Activated CD4-positive, CD25-positive, alpha-beta regulatory T cell (primary cell): ENCODE results near the gene KRT40.
"Not testable (repeated sequence)": the region's sequence is repeated elsewhere in the genome, so short reads cannot be mapped to it uniquely, and the experiment has no call there.

Experiments used
- DNase-seq, 4 experiments: peaks; one replicate each; lab custom pipeline; 2025; lab: John Stamatoyannopoulos, UW

KRT40 gene

DNA sequence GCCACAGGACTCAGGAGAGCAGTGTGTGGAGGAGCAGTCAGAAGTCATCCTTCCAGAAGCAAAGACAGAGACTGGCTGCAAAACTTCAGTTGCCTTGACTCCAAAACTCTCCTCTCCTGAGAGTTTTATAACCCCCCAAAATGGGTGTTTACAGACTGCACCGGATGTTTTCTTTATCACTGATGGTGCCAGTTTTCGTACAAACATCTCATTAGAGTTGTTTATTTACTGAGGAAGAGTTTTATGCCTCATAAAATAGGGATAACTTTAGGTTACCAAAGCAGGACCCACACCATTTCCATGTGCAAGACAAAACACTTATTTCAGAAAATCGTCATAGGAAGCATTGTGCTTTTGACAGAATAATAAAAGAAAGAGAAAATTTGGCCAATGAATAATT, at the start of gene KRT40:
Gene KRT40 (minus strand): TSS at position 101 of the 400 bp plus-strand sequence. CDS start 53 bp downstream, at position 48.
- DNase-seq, result no peak

DNA sequence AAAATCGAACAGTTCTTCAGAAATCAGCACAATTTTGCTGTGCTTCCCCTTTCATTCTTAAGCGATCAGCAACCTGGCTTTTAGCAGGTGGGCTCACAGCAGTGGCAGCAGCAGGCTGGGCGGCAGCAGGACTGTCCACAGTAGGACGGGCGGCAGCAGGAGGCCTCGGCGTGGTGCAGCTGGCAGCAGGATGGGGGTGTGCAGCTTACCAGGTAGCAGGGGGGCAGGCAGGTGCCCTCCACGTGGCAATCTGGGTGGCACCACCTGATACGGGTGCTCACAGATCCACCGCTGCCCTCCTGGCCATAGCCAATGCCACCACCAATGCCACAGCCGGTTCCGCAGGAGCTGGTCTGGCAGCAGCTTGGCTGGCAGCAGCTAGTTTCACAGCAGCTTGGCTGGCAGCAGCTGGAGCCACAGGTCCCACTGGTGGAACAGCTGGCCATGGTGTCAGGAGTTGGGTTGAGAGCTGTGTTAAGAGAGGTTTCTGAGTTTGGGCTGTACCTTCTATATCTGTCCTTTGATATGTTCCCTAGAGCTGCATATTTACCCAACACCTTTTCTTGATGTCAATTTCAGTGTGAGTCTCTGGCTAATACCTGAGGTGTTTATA, 45.6 kb upstream of the KRT40 start, which contains the start of gene KRTAP1-4:
Gene KRTAP1-4 (minus strand): TSS at position 563 of the 613 bp plus-strand sequence. CDS start 117 bp downstream, at position 446.
- DNase-seq, result no peak

DNA sequence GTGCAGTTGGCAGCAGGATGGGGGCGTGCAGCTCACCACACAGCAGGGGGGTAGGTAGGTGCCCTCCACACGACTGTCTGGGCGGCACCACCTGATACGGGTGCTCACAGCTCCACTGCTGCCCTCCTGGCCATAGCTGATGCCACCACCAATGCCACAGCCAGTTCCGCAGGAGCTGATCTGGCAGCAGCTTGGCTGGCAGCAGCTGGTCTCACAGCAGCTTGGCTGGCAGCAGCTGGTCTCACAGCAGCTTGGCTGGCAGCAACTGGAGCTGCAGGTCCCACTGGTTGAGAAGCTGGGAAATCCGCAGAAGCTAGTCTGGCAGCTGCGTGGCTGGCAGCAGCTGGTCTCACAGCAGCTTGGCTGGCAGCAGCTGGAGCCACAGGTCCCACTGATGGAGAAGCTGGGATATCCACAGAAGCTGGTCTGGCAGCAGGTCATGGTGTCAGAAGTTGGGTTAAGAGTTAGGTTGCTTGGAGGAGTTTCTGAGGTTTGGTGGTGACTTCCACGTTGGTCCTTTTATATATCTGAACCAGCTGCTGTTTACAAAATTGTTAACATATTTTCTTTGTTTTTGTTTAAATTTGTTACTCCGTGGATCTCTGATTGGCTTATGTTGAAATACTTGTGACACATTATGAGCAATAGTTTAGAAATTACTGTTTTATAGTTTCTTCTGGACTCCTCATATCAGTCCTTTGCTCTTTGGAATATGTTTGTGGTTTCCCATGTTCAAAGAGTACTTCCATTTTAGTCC, 42.8 kb upstream of the KRT40 start, which contains the start of gene KRTAP1-5:
Gene KRTAP1-5 (minus strand): TSS at position 494 of the 757 bp plus-strand sequence. CDS start 53 bp downstream, at position 441.
- DNase-seq, result no peak

DNA sequence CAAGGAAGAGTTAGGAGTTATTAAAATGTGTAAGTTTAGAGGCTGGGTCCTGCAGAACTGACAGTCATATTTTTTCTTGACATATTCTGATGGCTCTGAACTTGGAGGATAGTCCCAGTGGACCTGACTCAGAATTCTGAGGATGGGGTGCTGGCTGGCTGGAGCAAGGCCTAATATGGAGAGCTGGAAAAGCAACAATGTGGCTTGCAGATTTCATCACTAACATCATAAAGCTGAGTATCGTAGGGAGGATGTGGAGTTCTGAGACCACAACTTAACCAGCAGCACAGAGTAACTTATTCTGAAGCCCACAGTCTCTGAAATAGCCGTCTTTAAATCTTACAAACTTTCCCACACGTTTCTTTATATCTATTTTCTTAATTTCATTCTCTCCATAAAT, 40.6 kb upstream of the KRT40 start:
- DNase-seq, result no peak

DNA sequence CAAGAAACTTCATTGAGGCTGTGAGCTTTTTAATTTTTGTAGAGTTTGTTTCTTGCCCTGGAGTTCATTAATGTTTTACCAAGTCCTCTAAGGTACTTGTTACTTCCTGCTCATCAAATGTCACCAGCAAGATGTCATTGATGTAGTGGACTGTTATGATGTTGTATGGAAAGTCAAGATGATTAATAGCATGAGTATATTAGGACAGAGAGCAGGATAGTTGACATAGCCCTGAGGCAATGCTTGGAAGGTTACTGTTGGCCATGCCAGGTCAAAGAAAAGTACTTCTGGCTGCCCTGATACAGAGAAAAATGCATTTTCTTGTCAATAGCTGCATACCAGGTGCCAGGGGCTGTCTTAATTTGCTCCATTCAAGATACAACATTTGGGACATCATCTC, 36.2 kb upstream of the KRT40 start:
- no peak for DNase-seq

DNA sequence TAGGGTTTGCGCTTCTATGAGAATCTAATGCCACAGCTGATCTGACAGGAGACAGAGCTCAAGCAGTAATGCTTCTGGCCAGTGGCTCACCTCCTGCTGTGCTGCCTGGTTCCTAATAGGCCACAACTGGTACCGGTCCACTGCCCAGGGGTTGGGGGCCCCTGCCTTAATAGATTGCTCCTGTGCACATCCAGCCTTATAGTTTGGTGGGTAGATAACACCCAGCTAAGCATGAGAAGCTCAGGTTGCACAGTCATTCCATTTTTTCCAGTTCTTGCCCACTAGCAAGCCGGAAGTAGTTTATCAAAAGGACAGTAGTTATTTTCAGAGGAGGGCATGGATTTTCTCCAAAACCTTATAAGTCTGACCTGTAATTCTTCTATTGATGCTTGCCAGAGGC, 35.3 kb upstream of the KRT40 start:
- no peak for DNase-seq

DNA sequence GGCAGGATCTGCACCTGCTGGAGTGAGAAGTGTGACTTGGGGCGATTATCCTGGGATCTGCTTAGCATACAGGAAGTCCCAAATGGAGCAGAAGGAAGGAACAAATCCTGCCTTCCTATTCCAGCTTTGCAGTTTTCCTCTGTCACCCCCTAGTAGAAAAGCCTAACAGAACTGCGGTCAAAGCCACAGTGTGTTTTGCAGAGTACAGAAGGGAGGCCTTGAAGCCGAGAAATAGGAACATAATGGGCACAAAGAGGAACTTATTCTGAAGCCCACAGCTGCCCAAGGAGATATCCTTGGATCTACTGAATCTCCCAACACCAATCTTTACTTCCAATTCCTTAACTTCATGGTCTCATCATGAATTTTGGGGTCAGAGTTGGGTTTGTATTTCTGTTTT, 34.4 kb upstream of the KRT40 start:
- DNase-seq, result no peak

DNA sequence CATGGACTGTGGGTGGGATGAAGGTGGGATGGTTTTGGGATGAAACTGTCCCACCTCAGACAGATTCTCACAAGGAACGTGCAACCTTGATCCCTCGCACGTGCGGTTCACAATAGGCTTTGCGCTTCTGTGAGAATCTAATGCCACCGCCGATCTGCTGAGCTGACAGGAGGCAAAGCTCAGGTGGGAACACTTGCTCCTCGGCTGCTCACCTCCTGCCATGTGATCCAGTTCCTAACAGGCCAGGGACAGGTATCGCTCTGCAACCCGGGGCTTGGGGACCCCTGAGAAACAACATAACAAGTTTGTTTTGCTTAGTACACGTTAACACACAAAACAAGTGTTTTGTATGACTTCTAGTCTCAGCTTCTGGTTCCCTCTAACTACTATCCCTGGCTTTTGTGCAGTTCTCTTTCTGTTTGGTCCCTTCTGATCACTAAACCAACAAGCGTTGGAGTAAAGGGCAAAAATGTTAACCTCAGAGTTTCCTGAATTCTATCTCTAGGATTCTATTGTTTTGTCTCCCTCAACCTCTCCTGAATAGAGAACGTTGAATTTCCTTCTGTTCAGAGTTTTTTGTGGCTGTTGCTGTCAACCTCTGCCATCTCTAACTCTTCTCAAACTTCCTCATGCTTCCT, 32.6 kb upstream of the KRT40 start:
- no peak for DNase-seq

DNA sequence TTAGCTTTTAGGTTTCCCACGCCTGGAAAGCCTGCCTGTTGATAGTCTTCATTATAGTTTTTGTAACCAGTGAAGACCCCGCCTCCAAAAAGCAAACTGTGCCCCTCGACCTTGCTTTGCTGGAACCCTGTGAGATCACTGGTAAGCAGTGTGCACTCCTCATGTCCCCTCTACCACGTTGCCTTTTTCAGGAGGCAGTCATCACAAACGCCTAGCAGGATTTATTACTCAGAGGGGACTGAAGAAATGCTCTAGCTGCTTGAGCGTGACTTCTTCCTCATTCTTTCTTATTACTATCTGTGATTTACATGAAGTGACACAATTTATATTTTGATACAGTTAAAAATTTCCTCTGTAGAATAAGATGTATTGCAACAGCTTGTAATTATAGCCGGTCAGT, 31.3 kb upstream of the KRT40 start:
- DNase-seq, result no peak

DNA sequence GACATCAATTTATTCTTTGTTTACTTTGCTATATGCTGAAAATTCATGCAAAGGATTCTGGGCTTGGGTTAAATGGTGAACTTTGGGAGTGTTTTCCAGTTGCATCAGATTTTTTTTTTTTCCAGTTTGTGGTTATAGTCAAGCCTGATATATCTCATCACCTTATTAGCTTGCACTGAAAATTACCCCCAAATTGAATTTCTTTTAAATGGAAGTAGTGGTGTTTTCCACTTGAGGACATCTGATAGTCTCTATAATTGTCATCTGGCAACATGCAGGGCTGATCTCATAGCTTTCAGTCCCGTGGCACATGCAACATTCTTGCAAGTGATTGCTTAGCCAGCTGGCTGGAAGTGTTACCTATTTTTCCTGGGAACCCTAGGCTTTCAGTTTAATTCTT, 29.5 kb upstream of the KRT40 start:
- DNase-seq, result no peak

DNA sequence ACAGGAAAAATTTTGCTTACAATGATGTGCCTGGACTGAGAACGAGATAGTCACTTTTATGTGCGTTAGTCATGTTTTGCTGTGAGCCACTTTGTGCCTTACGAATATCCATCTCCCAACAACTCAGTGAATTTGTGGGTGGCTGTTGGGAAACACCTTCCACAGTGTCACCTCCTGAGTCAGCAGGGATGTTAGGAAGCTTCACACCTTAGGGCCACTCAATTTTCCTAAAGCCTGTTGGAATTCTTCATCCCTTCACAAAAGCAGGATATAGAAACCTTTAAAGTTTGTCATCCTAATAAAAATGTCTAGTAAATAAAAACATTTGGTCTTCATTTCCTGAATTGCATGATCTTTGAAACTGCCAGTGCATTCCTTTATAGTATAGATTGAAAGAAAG, 29.1 kb upstream of the KRT40 start:
- DNase-seq, result no peak

DNA sequence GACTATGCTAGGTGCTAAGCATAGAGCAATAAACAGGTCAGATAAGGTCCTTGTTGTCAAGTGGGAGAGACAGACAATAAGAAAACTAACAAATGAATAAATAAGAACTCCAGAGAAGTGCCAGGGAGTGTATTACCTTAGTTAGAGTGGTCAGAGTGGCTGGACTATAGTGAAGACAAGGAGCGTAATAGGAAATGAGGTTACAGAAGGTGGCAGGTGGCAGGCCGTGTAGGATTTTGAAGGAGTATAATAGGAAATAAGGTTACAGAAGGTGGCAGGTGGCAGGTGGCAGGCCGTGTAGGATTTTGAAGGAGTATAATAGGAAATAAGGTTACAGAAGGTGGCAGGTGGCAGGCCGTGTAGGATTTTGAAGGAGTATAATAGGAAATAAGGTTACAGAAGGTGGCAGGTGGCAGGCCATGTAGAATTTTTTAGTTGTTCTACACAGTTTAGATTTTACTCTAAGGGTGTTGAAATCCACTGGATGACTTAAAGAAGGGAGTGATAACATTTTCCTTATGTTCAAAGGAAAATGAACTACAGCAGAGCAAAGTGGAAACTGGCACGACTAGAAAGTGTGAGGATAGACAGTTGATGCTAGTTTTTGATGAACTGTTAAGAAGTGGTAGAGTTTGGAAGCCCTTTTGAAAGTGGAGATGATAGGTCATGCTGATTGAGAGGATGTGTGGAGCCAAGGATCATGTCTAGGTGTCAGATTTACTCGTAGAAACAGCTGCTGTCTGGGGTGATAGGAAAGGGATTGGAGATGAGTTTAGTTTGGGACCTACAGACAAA, 28.4 kb upstream of the KRT40 start:
- no peak for DNase-seq

DNA sequence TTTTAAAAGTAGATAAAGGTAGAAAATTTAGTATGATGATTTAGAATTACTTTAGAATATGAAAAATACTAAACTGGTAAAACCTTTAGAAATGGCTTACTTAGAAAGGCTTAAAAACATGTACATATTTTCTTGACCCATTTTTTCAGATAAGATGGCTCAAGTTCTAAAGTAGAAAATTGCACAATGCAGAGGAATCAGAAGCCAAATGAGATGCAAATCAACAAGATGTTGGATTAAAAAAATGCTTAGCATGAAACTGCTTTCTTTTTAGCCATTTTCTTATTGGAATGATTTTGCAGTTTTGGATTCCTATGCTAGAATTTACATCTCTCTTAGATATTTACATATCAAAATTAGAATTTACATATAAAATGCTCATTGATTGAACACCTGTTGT, 26.3 kb upstream of the KRT40 start:
- no peak for DNase-seq

DNA sequence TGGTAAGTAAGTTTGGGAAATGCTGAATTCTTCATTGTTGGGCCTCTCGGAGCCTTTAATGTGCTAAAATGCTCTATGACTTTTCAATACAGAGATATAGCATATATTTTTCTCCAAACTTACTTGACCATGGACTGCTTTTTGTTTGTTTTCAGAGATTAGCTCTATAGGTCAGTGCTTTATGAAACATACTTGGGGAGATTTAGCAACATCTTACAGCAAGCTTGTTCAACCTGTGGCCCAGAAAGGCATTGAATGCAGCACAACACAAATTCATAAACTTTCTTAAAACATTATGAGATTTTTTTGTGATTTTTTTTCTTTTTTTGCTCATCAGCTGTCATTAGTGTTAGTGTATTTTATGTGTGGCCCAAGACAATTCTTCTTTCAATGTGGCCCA, 25.8 kb upstream of the KRT40 start:
- DNase-seq, result no peak

DNA sequence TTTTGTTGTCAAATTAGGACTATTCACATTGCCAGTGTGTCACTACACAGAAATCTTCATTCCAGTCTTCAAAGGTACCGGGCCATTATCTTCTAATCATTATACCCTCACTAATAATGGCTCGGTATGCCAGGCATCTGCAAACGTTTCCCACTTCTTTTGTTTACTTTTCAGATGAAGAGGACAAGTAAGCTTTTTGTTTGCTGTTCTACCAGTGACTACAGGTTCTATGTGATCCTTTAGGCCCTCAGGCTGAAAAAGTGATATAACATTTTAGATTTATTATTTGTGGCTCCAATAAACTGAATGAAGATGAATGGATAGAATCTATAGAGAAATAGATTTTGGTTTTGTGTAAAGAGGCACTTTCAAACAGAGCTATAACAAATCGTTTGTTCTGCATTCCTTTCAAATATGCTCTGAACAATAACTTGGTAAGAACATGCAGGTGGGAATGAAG, 25.2 kb upstream of the KRT40 start:
- no peak for DNase-seq

DNA sequence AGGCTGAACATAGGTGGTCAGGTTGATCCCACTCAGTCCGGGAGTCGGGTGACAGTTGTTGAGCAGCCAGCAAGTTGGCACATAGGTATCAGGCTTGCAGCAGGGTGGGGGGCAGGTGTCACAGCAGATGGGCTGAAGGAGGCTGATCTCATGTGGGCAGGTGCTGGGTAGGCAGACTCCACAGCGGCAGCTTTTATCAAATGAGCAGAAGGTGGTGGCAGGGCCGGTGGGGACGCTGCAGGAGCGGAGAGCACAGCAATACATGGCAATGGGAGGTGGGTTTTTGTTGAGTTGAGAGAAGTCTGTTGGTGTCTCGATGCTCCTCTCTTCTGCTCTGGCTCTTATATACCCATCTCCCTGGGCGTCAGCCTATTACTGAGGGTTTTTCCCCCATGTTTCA, 24.7 kb upstream of the KRT40 start, which contains the start of gene KRTAP3-1:
Gene KRTAP3-1 (minus strand): TSS at position 318 of the 400 bp plus-strand sequence. CDS start 54 bp downstream, at position 264.
- no peak for DNase-seq

DNA sequence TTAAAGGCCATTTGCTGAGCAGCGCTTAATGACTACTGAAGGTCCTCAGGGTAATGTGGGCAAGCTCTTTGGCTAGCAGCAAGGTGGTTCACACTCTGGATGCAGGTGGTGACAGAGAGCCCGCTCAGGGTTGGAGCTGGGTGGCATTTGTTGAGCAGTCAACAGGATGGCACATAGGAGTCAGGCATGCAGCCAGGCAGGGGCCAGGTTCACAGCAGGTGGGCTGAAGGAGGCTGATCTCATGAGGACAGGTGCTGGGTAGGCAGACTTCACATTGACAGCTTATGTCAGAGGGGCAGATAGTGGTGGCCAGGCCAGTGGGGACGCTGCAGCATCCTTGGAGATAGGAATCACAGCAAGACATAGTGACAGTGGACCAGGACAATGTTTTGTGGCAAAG, 20.3 kb upstream of the KRT40 start:
- no peak for DNase-seq

DNA sequence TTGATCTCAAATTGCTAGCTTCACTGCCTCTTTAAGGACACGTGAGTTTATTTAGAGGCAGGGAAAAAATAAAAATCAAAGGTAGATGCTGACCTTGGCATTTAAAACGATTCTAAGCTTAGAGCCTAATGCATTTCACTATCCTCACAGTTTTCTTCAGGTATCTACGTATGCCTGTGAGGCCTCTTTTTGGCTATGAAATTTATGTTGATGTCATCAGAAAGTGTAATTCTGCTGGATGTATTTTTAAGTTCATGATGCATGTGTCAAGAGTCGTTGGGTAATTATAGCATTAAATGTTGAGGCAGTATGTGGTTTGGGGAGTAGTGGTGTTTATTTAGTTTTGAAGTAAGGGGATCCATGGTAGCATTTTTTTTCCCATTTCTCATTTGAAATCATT, 19.8 kb upstream of the KRT40 start:
- DNase-seq, result no peak

DNA sequence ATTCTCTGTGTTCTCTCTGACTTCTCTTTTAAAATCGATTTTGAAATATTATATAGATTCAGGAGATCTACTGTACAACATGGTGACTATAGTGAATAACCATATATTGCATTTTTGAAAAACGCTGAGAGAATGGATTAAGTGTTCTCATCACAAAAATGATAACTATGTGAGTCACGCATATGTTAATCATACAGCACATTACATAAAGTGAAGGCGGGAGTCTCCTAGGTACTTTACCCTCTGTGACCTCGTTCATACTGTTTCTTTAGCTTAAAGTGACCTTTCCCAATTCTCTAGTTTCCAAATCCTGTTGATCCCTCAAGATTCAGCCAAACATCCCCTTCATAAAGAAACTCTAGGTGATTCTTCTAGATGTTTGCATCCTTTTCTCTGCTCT, 18.7 kb upstream of the KRT40 start:
- DNase-seq, result no peak

DNA sequence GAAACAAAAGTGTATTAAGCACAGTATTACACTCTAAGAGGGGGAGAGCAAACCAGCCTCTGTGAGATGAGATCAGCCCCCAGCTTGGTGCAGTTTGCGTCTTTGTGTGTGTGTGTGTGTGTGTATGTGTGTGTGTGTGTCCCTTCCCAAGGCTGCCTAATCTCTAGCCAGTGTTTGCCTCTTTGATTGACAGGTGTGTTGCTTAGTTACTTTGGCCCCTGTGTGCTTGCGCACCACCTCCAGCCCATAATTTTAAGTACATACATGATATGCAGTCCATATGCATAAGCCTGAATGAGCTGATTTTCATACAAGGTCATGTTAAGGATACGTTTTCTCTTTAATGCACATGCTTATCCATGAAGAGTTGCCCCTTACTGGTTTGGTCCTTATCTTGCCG, 17.7 kb upstream of the KRT40 start:
- no peak for DNase-seq

DNA sequence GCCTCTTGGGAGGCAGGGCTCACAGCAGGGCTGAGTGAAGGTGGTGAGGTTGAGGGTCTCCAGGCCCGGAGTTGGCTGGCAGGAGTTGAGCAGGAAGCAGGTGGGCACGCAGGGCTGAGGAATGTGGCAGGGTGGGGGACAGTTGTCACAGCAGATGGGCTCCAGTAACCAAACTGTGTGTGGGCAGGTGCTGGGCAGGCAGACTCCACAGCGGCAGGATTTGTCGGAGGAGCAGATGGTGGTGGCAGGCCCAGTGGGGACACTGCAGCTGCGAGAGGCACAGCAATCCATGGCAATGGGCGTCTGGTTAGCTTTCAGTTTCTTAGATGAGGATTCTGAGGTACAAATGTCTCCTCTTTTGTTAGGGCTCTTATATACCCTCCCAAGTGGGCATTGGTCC, 15.4 kb upstream of the KRT40 start, which contains the start of gene KRTAP3-2:
Gene KRTAP3-2 (minus strand): TSS at position 344 of the 400 bp plus-strand sequence. CDS start 53 bp downstream, at position 291.
- DNase-seq, result not testable (repeated sequence)

DNA sequence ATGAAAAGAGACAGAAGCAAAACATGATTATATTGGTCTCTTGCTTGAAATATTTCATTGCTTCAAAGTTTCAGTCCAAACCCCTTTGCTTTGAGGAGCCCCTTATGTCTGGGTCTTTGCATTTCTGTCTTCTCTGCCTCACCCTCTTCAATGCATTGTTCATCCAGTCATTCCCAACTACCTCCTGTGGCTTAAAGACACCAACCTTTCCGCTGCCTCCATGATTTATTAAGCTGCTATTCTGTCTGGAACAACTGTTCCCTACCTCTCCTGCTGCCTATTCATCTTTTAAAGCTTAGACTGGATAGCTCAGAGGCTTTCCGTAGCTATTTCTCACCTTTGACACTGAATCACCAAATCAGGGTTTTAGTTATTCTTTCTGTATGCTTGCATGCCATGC, 13.2 kb upstream of the KRT40 start:
- no peak for DNase-seq
